Right ventricle myocardium inferior (tissue), 1 donor: ENCODE results near the gene PGAM5. TPM values are rescaled to one million over a fixed set of nuclear protein-coding genes. Genes with fewer than 3 reads are reported as not detected.

Source experiments
- ATAC-seq: fragments of 200-7000 bp; cut with Tn5 transposase; one replicate; pipeline ENCODE4 v1.9.1; 2020; ENCODE audit warnings: mild to moderate bottlenecking, moderate library complexity
- DNase-seq: peaks from one replicate; pipeline ENCODE4 v3.0.0; 2021; ENCODE audit errors: missing footprints
- intact Hi-C: fragments of 100-400 bp; cut with DNase I; formaldehyde crosslinking; loops from one replicate; pipeline ENCODE4 v1.11.0; 2022
- total RNA-seq: library from RNA; stranded (reverse); fragmentation: NEBNext Ultra II Directional; extraction: Animal tissue kit (Norgen Biotek cat#: 25700); gene quantifications from one replicate; pipeline ENCODE4 v1.2.1, GENCODE V29; 2021
- donor health status: DM: no; HTN: yes; CAD: no; lungs with severe emphysema.

The PGAM5 gene
- total RNA-seq, 1 donor from 2014 or later, result 34.1 TPM

DNA sequence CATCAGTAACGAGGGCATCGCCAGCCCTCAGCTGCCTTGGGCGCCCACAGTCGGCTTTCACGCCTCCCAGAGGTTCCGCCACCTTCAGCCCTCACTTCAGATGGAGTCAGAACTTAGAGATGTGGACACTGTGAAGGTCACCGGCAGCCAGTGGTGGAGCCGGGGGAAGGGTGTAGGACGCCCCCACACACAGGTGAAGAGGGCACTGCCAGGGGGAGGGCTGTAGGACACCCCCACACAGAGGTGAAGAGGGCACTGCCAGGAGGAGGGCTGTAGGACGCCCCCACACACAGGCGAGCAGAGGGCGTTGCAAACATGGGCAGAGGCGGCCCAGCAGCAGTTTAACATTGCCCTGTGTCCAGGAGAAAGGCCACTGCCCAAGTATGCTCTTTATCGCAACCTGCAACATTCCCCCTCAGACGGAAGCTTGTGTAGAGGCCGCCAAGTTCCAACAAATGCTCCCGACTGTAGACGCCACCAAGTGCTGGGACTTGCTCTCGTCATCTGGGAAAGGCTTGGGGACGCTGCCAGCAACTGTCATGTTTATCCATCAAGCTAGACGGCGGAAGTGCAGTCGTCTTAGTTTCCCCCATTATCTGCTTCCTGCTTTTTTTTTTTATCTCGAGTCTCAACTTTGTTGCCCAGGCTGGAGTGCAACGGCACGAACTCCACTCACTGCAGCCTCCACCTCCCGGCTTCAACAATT lies 55.9 kb downstream of the PGAM5 start:
- peak; percentile 23 for ATAC-seq
- intact Hi-C loops, result loop anchor here (5.0 kb wide), 2 partner anchors 79 to 121 kb away; partner anchors contain the start of genes CHFR, POLE and PXMP2
- DNase-seq, result peak; percentile 81

GRCh38 chr12:132771126-132771838 lies 60.6 kb downstream of the PGAM5 start:
- intact Hi-C loops, result no loop called here
- DNase-seq (no peak), ATAC-seq (no peak)

Other genes with a start within 250 kb of the PGAM5 start
- 51.9 TPM for gene FBRSL1, start 220.7 kb upstream of the PGAM5 start, total RNA-seq
- not detected for gene LRCOL1, start 100.3 kb upstream of the PGAM5 start, total RNA-seq
- gene P2RX2, start 92.1 kb upstream of the PGAM5 start, total RNA-seq, result not detected
- gene POLE, start 23.5 kb upstream of the PGAM5 start, total RNA-seq, result 12.1 TPM
- 62.5 TPM for gene PXMP2, start 23.3 kb upstream of the PGAM5 start, total RNA-seq
- 24.9 TPM for gene ANKLE2, start 51.0 kb downstream of the PGAM5 start, total RNA-seq
- gene GOLGA3, start 118.0 kb downstream of the PGAM5 start, total RNA-seq, result 26.5 TPM
- 14.1 TPM for gene CHFR, start 176.8 kb downstream of the PGAM5 start, total RNA-seq
- 13.1 TPM for gene ZNF605, start 245.5 kb downstream of the PGAM5 start, total RNA-seq